A549 (cell line): ENCODE measurements around the gene RAPGEF4. TPM values are rescaled to one million over a fixed set of nuclear protein-coding genes. Genes with fewer than 3 reads are reported as not detected.
A peak's percentile ranks its signal among the peaks of the same experiment; 100 is the strongest.

ENCODE experiments used
- ATAC-seq, 2 experiments: fragments of 200-7000 bp in 1 of 2; fragments of >200 bp in 1 of 2; cut with Nextera tagmentation in 1 of 2; cut with Tn5 transposase in 1 of 2; 3 replicates each; pipeline versions ENCODE4 v1.8.0 to v1.9.1; 2018 to 2020; ENCODE audit warnings: mild to moderate bottlenecking in 1 of 2, moderate library complexity in 1 of 2
- CTCF ChIA-PET: fragments of 300-600 bp; sonication (Branson Sonifier 250); formaldehyde crosslinking; extraction: SDS; loops from one replicate; lab custom pipeline; 2021; ENCODE audit warnings: antibody characterized with exemption, inconsistent platforms; lab: Yijun Ruan, JAX
- POLR2A ChIA-PET: fragments of 350-600 bp; formaldehyde crosslinking; extraction: SDS; loops from one replicate; lab custom pipeline; 2021; ENCODE audit warnings: antibody characterized with exemption, inconsistent platforms; lab: Yijun Ruan, JAX
- DNase-seq, 2 experiments: peaks; one replicate each; pipeline versions ENCODE4 v3.0.0 to v3.0.0-alpha.2; 2011 to 2016; ENCODE audit warnings: low read depth in 1 of 2, low spot score in 1 of 2
- FAIRE-seq: peaks from 2 replicates; lab custom pipeline; 2011; peaks lifted over from hg19 to GRCh38; lab: Jason Lieb, UNC
- H3K27ac ChIP-seq, 2 experiments: fragments of >200 bp; sonication (Bioruptor Twin); formaldehyde crosslinking; 3 replicates each; pipeline ENCODE4 v1.5.1; 2016 to 2017
- H3K4me1 ChIP-seq: fragments of >200 bp; sonication (Bioruptor Twin); formaldehyde crosslinking; 3 replicates; pipeline ENCODE4 v1.6.1; 2016
- H3K4me2 ChIP-seq: fragments of >200 bp; sonication (Bioruptor Twin); formaldehyde crosslinking; 3 replicates; pipeline ENCODE4 v1.6.1; 2016
- H3K4me3 ChIP-seq: fragments of >200 bp; sonication (Bioruptor Twin); formaldehyde crosslinking; 3 replicates; pipeline ENCODE4 v1.5.1; 2016
- H3K9me3 ChIP-seq: fragments of >200 bp; sonication (Bioruptor Twin); formaldehyde crosslinking; 3 replicates; pipeline ENCODE4 v1.6.1; 2016
- BHLHE40 ChIP-seq: IDR thresholded peaks from 2 replicates; pipeline ENCODE4 v1.6.1; 2012; ENCODE audit warnings: low read depth, low read length, inconsistent platforms
- CBX2 ChIP-seq: fragments of 200-600 bp; sonication (generic); IDR thresholded peaks from 2 replicates; pipeline ENCODE4 v1.6.1; 2016; ENCODE audit warnings: low read depth, mild to moderate bottlenecking, borderline replicate concordance
- CHD4 ChIP-seq: fragments of 200-600 bp; sonication (generic); IDR thresholded peaks from 2 replicates; pipeline ENCODE4 v1.6.1; 2016; ENCODE audit warnings: antibody characterized with exemption, mild to moderate bottlenecking, borderline replicate concordance
- EP300 ChIP-seq, 2 experiments: fragments of >200 bp; sonication (Bioruptor Twin); formaldehyde crosslinking; IDR thresholded peaks; 2 replicates in 1 of 2; 3 replicates in 1 of 2; pipeline ENCODE4 v1.6.1; 2016 to 2017
- ESRRA ChIP-seq: fragments of 150-350 bp; IDR thresholded peaks from 2 replicates; pipeline ENCODE4 v1.6.1; 2014; ENCODE audit warnings: mild to moderate bottlenecking, low read length, borderline replicate concordance
- FOSL2 ChIP-seq, 2 experiments: fragments of 450-650 bp in 1 of 2; fragments of >200 bp in 1 of 2; sonication (Bioruptor Twin) in 1 of 2; formaldehyde crosslinking; IDR thresholded peaks; 2 replicates each; pipeline versions ENCODE4 v1.5.0 to v1.6.1; 2016 to 2020; ENCODE audit warnings: mild to moderate bottlenecking in 1 of 2, moderate library complexity in 1 of 2
- GATA3 ChIP-seq: IDR thresholded peaks from 2 replicates; pipeline ENCODE4 v1.6.1; 2012; ENCODE audit warnings: borderline replicate concordance
- HEYL ChIP-seq: fragments of 250-450 bp; sonication (Bioruptor Pico); IDR thresholded peaks from 2 replicates; pipeline ENCODE4 v1.8.0; 2021; ENCODE audit warnings: mild to moderate bottlenecking, moderate library complexity
- KDM5A ChIP-seq: fragments of 200-600 bp; sonication (generic); IDR thresholded peaks from 2 replicates; pipeline ENCODE4 v1.6.1; 2016; ENCODE audit warnings: antibody characterized with exemption, mild to moderate bottlenecking
- PHF8 ChIP-seq: fragments of 200-600 bp; sonication (generic); IDR thresholded peaks from 2 replicates; pipeline ENCODE4 v1.6.1; 2016; ENCODE audit warnings: low read depth, mild to moderate bottlenecking, antibody characterized with exemption, moderate library complexity, borderline replicate concordance
- POLR2A ChIP-seq: IDR thresholded peaks from 2 replicates; pipeline ENCODE4 v1.6.1; 2012; ENCODE audit warnings: mild to moderate bottlenecking, low read length
- RAD21 ChIP-seq, 2 experiments: fragments of >200 bp in 1 of 2; sonication (Bioruptor Twin) in 1 of 2; formaldehyde crosslinking in 1 of 2; IDR thresholded peaks in 1 of 2; conservative IDR thresholded peaks in 1 of 2; 2 replicates in 1 of 2; 3 replicates in 1 of 2; pipeline ENCODE4 v1.6.1; 2012 to 2018; ENCODE audit warnings: inconsistent platforms in 1 of 2
- RARB ChIP-seq: fragments of 250-450 bp; sonication (Bioruptor Pico); IDR thresholded peaks from 2 replicates; pipeline ENCODE4 v1.8.0; 2021; ENCODE audit warnings: mild to moderate bottlenecking, moderate library complexity
- SMC3 ChIP-seq: fragments of >200 bp; sonication (Bioruptor Twin); formaldehyde crosslinking; IDR thresholded peaks from 3 replicates; pipeline ENCODE4 v1.6.1; 2018; ENCODE audit warnings: inconsistent platforms
- TFCP2L1 ChIP-seq: fragments of 250-450 bp; sonication (Bioruptor Pico); IDR thresholded peaks from 2 replicates; pipeline ENCODE4 v1.5.0; 2021; ENCODE audit warnings: mild to moderate bottlenecking
- ZSCAN20 ChIP-seq: fragments of 250-450 bp; sonication (Bioruptor Pico); IDR thresholded peaks from 2 replicates; pipeline ENCODE4 v1.8.0; 2022; ENCODE audit warnings: mild to moderate bottlenecking, moderate library complexity
- WGBS: methylation state at CpG from one replicate; pipeline ENCODE4 v1.1.6; 2017; ENCODE audit errors: missing lambda C conversion rate; 5-methylcytosine and 5-hydroxymethylcytosine counted together
- polyA plus RNA-seq, 4 experiments: library from polyadenylated mRNA; depleted of rRNA in 3 of 4; stranded (reverse); fragments of >200 nt; fragmentation: RNase III in 1 of 4; extraction: RNeasy Plus Mini Kit Qiagen cat#74134 plus additional on column Dnase treatment in 1 of 4; gene quantifications; 2 replicates in 3 of 4; 3 replicates in 1 of 4; pipeline ENCODE4 v1.2.3, GENCODE V29; 2011 to 2017
- TF ChIP-seq, protein P1 (sequence below): fragments of 250-450 bp; sonication (Bioruptor Pico); IDR thresholded peaks from 2 replicates; pipeline ENCODE4 v1.5.0; 2020; ENCODE audit warnings: low read depth, mild to moderate bottlenecking, moderate library complexity
- TF ChIP-seq, protein P2 (sequence below): fragments of 450-650 bp; IDR thresholded peaks from 2 replicates; pipeline ENCODE4 v1.6.1; 2014; ENCODE audit warnings: antibody characterized with exemption
- TF ChIP-seq, protein P3 (sequence below): IDR thresholded peaks from 2 replicates; pipeline ENCODE4 v1.6.1; 2012
- TF ChIP-seq, protein P4 (sequence below): fragments of 200-600 bp; sonication (generic); IDR thresholded peaks from 2 replicates; pipeline ENCODE4 v1.6.1; 2016; ENCODE audit warnings: antibody characterized with exemption, mild to moderate bottlenecking, moderate library complexity
- TF ChIP-seq, protein P5 (sequence below): fragments of 150-350 bp; IDR thresholded peaks from 2 replicates; pipeline ENCODE4 v1.6.1; 2014; ENCODE audit warnings: low read depth, mild to moderate bottlenecking, low read length

RAPGEF4 gene
- polyA plus RNA-seq, 2 of the 4 experiments (the other 2 are of a cell fraction): 0.18 to 1.1 TPM

DNA sequence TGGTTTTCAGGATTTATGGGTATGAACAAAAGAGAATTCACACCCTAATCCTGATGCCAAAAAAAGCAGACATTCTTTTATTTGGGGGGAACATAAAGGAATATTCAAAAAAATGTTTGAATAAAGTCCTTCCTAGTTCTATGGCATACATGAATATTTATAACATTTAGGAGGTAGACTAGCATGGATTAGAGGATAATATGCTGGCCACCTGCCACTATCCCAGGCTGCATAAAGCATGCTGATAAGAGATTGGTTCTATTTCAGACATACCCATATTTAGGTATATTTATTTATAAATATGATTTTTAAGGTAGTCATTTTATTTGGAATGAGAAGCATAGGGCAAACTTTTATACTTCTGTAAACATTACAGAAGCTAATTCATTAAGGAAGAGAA is 305.1 kb downstream of the RAPGEF4 start:
- no peak overlapping the region for H3K4me3 ChIP-seq
- POLR2A ChIA-PET: no interaction called here
- H3K27ac ChIP-seq: no peak overlapping the region
- DNase-seq (no peak), ATAC-seq (no peak), FAIRE-seq (no peak)
- CTCF ChIA-PET: interaction anchor here (1.9 kb wide), 1 partner anchor 13 kb away, joined by 11 read pairs; no protein-coding TSS in a partner anchor
- no peak overlapping the region for H3K4me2 ChIP-seq
- H3K4me1 ChIP-seq: peaks cover 13% of the 10 kb centered on the region
- no peaks in the 10 kb centered on the region for H3K9me3 ChIP-seq
- TF ChIP-seq HEYL (CRISPR knock-in tag) (no peak), PHF8 (no peak), TFCP2L1 (CRISPR knock-in tag) (no peak), CBX2 (no peak)
- TF ChIP-seq, protein P1, sequence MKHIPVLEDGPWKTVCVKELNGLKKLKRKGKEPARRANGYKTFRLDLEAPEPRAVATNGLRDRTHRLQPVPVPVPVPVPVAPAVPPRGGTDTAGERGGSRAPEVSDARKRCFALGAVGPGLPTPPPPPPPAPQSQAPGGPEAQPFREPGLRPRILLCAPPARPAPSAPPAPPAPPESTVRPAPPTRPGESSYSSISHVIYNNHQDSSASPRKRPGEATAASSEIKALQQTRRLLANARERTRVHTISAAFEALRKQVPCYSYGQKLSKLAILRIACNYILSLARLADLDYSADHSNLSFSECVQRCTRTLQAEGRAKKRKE (CRISPR knock-in tag): no peak

DNA sequence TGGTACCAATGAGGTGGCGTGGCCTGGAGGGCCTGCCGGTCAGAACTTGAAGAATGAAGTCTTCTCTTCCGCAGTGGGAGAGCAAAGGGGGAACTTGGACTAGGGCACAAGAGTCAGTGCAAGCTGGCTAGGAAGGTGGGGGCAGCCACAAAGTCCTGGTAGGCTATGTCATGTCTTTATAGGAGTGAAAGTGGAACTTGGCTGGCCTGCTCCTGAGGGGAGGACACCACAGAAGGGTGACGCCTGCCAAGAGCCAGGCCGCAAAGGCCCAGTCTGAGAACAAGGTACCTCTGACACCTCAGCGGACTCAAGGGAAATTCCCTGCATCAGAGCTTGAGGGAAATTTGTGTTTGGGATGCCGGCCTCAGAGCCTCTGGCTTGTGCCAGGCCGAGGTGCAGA is 307.8 kb downstream of the RAPGEF4 start:
- ATAC-seq (no peak; a peak in 1 of 6 replicates), FAIRE-seq (no peak), DNase-seq (no peak)
- Histone ChIP-seq H3K4me3 (no peak overlapping the region), H3K9me3 (no peaks in the 10 kb centered on the region), H3K4me1 (peaks cover 25% of the 10 kb centered on the region), H3K27ac (peak overlapping the region; percentile 20 to 59; a peak in 4 of 6 replicates), H3K4me2 (no peak overlapping the region)
- over 99% methylated on average over 6 of the region's 8 CpGs for WGBS
- POLR2A ChIA-PET: no interaction called here
- CTCF ChIA-PET: interaction anchor here (0.8 to 2.6 kb wide), 3 partner anchors 14 to 22 kb away, joined by 3 to 18 read pairs (median 6); no protein-coding TSS in a partner anchor
- TF ChIP-seq, protein P2, sequence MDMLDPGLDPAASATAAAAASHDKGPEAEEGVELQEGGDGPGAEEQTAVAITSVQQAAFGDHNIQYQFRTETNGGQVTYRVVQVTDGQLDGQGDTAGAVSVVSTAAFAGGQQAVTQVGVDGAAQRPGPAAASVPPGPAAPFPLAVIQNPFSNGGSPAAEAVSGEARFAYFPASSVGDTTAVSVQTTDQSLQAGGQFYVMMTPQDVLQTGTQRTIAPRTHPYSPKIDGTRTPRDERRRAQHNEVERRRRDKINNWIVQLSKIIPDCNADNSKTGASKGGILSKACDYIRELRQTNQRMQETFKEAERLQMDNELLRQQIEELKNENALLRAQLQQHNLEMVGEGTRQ: no peak
- TF ChIP-seq CHD4: no peak
- TF ChIP-seq POLR2A: no peak

DNA sequence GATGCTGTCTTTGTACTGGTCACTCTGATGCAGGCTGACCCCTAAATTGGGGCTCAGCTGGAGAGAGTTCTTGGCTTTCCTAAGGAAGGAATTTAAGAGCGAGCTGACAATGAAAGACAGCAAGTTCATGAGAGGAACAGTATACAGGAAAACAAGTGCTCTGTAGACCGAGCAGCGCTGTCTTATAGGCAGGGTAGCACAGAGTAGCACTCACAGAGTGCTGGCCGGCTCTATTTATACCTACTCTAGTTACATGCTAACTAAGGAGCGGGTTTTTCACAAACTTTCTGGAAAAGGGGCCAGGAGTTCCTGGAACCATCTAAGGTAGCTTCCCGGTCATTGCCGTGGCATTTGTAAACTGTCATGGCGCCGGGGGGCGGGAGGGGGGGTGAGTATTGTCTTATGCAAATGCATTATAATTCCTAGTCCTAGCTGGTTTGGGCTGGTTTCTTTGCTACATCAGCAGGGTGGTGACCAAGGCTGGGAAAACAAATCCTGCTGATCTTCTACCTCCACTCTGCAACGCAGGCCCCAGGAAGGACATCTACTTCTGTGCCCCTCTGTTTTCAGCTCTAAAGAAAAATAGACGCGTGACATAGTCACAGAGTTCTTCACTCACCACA is 308.4 kb downstream of the RAPGEF4 start:
- 97% methylated on average over 13 of the region's 13 CpGs for WGBS
- CTCF ChIA-PET: interaction anchor here (0.6 to 2.6 kb wide), 10 partner anchors 10 to 47 kb away, joined by 3 to 18 read pairs (median 4); no protein-coding TSS in a partner anchor
- FAIRE-seq (no peak), DNase-seq (no peak), ATAC-seq (no peak)
- POLR2A ChIA-PET: no interaction called here
- Histone ChIP-seq H3K4me3 (no peak overlapping the region), H3K4me2 (no peak overlapping the region), H3K9me3 (no peaks in the 10 kb centered on the region), H3K27ac (peak overlapping the region; percentile 20 to 59; a peak in 4 of 6 replicates), H3K4me1 (peaks cover 26% of the 10 kb centered on the region)
- TF ChIP-seq RAD21 (conservative IDR thresholded peaks at IDR 0.05 in 1 of 2, IDR thresholded peaks at IDR 0.05 in 1 of 2): no peak
- TF ChIP-seq, protein P3, sequence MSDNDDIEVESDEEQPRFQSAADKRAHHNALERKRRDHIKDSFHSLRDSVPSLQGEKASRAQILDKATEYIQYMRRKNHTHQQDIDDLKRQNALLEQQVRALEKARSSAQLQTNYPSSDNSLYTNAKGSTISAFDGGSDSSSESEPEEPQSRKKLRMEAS: no peak
- no peak for TF ChIP-seq SMC3
- TF ChIP-seq EP300 (IDR thresholded peaks at IDR 0.05): no peak
- no peak for TF ChIP-seq FOSL2 (IDR thresholded peaks at IDR 0.05)
- no peak for TF ChIP-seq FOSL2 (CRISPR knock-in tag; IDR thresholded peaks at IDR 0.05)
- no peak for TF ChIP-seq BHLHE40
- TF ChIP-seq ZSCAN20: no peak
- TF ChIP-seq, protein P4, sequence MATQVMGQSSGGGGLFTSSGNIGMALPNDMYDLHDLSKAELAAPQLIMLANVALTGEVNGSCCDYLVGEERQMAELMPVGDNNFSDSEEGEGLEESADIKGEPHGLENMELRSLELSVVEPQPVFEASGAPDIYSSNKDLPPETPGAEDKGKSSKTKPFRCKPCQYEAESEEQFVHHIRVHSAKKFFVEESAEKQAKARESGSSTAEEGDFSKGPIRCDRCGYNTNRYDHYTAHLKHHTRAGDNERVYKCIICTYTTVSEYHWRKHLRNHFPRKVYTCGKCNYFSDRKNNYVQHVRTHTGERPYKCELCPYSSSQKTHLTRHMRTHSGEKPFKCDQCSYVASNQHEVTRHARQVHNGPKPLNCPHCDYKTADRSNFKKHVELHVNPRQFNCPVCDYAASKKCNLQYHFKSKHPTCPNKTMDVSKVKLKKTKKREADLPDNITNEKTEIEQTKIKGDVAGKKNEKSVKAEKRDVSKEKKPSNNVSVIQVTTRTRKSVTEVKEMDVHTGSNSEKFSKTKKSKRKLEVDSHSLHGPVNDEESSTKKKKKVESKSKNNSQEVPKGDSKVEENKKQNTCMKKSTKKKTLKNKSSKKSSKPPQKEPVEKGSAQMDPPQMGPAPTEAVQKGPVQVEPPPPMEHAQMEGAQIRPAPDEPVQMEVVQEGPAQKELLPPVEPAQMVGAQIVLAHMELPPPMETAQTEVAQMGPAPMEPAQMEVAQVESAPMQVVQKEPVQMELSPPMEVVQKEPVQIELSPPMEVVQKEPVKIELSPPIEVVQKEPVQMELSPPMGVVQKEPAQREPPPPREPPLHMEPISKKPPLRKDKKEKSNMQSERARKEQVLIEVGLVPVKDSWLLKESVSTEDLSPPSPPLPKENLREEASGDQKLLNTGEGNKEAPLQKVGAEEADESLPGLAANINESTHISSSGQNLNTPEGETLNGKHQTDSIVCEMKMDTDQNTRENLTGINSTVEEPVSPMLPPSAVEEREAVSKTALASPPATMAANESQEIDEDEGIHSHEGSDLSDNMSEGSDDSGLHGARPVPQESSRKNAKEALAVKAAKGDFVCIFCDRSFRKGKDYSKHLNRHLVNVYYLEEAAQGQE: no peak
- TF ChIP-seq, protein P1 (CRISPR knock-in tag): no peak
- no peak for TF ChIP-seq KDM5A
- TF ChIP-seq RARB (CRISPR knock-in tag): no peak
- TF ChIP-seq GATA3: no peak
- TF ChIP-seq ESRRA: no peak
- TF ChIP-seq, protein P5, sequence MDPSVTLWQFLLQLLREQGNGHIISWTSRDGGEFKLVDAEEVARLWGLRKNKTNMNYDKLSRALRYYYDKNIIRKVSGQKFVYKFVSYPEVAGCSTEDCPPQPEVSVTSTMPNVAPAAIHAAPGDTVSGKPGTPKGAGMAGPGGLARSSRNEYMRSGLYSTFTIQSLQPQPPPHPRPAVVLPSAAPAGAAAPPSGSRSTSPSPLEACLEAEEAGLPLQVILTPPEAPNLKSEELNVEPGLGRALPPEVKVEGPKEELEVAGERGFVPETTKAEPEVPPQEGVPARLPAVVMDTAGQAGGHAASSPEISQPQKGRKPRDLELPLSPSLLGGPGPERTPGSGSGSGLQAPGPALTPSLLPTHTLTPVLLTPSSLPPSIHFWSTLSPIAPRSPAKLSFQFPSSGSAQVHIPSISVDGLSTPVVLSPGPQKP: no peak
- TF ChIP-seq, protein P2: no peak
